ENCODE results near the gene TRMT10B.

Gene TRMT10B

DNA sequence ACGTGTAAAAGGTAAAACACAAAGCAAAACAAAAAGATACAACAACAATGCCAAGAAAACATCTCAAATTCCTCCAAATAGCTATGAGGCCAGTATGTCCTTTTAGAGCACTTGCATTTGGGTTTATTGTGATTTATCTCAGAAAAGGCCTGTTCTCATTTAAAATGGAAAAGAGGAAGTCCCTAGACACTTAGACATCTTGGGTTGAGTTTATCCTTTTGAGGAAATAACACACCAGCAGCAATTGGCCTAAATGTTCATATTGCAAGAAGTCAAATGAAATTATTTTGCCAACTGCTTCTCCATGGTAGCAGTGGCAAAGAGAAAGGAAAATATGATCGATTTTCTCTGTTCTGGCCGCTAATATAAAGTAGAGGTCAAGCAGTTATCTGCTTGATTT, 43.6 kb upstream of the TRMT10B start:
- Histone ChIP-seq H3K27ac (replicated peaks; ENCODE audit: low read length) (no peak overlapping the region), H3K4me2 (ENCODE audit: insufficient read depth, low read length, poor library complexity, severe bottlenecking) (no peak overlapping the region), H3K14ac (ENCODE audit: low read length) (no peak overlapping the region), H3K18ac (ENCODE audit: low read length) (no peak overlapping the region), H2BK5ac (ENCODE audit: low read length) (no peak overlapping the region), H2AFZ (ENCODE audit: low read length) (no peak overlapping the region), H2AK5ac (ENCODE audit: low read depth, low read length) (no peak overlapping the region), H3K27me3 (ENCODE audit: control insufficient read depth in 3 of 3, insufficient read depth in 3 of 3, low read depth in 1 of 3, low read length in 3 of 3) (peaks cover 0 to 35% (median 0%) of the 10 kb centered on the region in 3 experiments), H3K4me1 (ENCODE audit: control insufficient read depth in 2 of 2, insufficient read depth in 1 of 2, low read depth in 1 of 2, low read length in 2 of 2) (no peaks in the 10 kb centered on the region), H3K9me3 (replicated peaks in 1 of 2; ENCODE audit: control insufficient read depth in 2 of 2, insufficient read depth in 1 of 2, low read depth in 1 of 2, low read length in 2 of 2) (no peaks in the 10 kb centered on the region), H4K8ac (ENCODE audit: low read depth, low read length) (no peak overlapping the region), H2BK12ac (ENCODE audit: low read length) (no peak overlapping the region), H3K23ac (ENCODE audit: low read depth, low read length, poor library complexity) (no peak overlapping the region), H3K4me3 (ENCODE audit: low read length in 2 of 2) (no peak overlapping the region), H3K36me3 (replicated peaks in 1 of 2; ENCODE audit: control insufficient read depth in 2 of 2, insufficient read depth in 2 of 2, low read length in 2 of 2) (no peaks in the 10 kb centered on the region), H4K91ac (ENCODE audit: low read depth, low read length, poor library complexity) (no peak overlapping the region), H3K79me1 (ENCODE audit: low read depth, low read length) (no peaks in the 10 kb centered on the region), H2BK15ac (ENCODE audit: low read length) (no peak overlapping the region), H2BK120ac (ENCODE audit: low read depth, low read length) (no peak overlapping the region), H3K4ac (ENCODE audit: low read length) (no peak overlapping the region), H3K9ac (ENCODE audit: low read depth, low read length, poor library complexity) (no peak overlapping the region)
- no peak for DNase-seq (ENCODE audit: low spot score)
- no CpG with 5 or more reads among the region's 3 CpGs for WGBS, 2 donors (ENCODE audit: extremely low coverage in 2 of 2, insufficient read length in 2 of 2, insufficient replicate concordance in 1 of 2)

- WGBS, 2 donors (ENCODE audit: extremely low coverage in 2 of 2, insufficient read length in 2 of 2, insufficient replicate concordance in 1 of 2): no CpG with 5 or more reads among the region's 4 CpGs
- peaks cover 0 to 32% (median 0%) of the 10 kb centered on the region in 3 experiments for H3K27me3 ChIP-seq (ENCODE audit: control insufficient read depth in 3 of 3, insufficient read depth in 3 of 3, low read depth in 1 of 3, low read length in 3 of 3)
- no peak for DNase-seq (ENCODE audit: low spot score)
These were observed 38.3 kb upstream of the TRMT10B start for GRCh38 chr9:37715260-37715659.

DNA sequence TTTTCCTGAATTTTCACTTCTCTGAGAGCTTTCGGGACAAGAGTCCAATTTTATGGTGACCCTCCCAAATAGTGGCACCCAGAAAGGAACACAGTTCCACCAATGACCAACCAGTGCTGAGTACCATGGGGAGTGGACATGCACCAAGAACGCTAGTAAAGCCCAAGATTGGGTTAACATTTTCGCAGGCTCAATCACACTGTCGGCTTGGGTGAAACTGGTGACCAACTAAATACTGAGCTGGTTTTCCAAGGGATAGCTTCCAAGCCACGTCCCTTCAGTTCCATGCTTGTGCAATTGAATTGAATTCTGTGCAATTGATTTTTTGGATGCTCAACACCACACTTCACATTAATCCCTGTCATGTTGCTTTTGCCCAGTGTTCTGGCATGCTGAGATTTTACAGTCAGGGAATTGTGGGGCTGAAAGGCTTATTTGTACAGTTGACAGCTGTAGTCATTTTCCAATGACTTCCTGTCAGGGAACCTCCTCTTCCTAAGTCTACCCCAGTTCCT, 37.6 kb upstream of the TRMT10B start:
- Histone ChIP-seq H3K4me1 (ENCODE audit: control insufficient read depth in 2 of 2, insufficient read depth in 1 of 2, low read depth in 1 of 2, low read length in 2 of 2) (no peaks in the 10 kb centered on the region), H3K9ac (ENCODE audit: low read depth, low read length, poor library complexity) (no peak overlapping the region), H2AK5ac (ENCODE audit: low read depth, low read length) (no peak overlapping the region), H3K27me3 (ENCODE audit: control insufficient read depth in 3 of 3, insufficient read depth in 3 of 3, low read depth in 1 of 3, low read length in 3 of 3) (peaks cover 0 to 32% (median 0%) of the 10 kb centered on the region in 3 experiments), H3K18ac (ENCODE audit: low read length) (no peak overlapping the region), H4K91ac (ENCODE audit: low read depth, low read length, poor library complexity) (no peak overlapping the region), H2BK15ac (ENCODE audit: low read length) (no peak overlapping the region), H2AFZ (ENCODE audit: low read length) (no peak overlapping the region), H4K8ac (ENCODE audit: low read depth, low read length) (no peak overlapping the region), H3K79me1 (ENCODE audit: low read depth, low read length) (no peaks in the 10 kb centered on the region), H2BK12ac (ENCODE audit: low read length) (no peak overlapping the region), H2BK120ac (ENCODE audit: low read depth, low read length) (no peak overlapping the region), H3K4me2 (ENCODE audit: insufficient read depth, low read length, poor library complexity, severe bottlenecking) (no peak overlapping the region), H2BK5ac (ENCODE audit: low read length) (no peak overlapping the region), H3K23ac (ENCODE audit: low read depth, low read length, poor library complexity) (no peak overlapping the region), H3K27ac (replicated peaks; ENCODE audit: low read length) (no peak overlapping the region), H3K9me3 (replicated peaks in 1 of 2; ENCODE audit: control insufficient read depth in 2 of 2, insufficient read depth in 1 of 2, low read depth in 1 of 2, low read length in 2 of 2) (no peaks in the 10 kb centered on the region), H3K36me3 (replicated peaks in 1 of 2; ENCODE audit: control insufficient read depth in 2 of 2, insufficient read depth in 2 of 2, low read length in 2 of 2) (no peaks in the 10 kb centered on the region), H3K14ac (ENCODE audit: low read length) (no peak overlapping the region), H3K4me3 (ENCODE audit: low read length in 2 of 2) (no peak overlapping the region), H3K4ac (ENCODE audit: low read length) (no peak overlapping the region)
- DNase-seq (ENCODE audit: low spot score): no peak
- WGBS, 2 donors (ENCODE audit: extremely low coverage in 2 of 2, insufficient read length in 2 of 2, insufficient replicate concordance in 1 of 2): no CpG with 5 or more reads among the region's 5 CpGs

More at GRCh38 chr9:37715260-37715659, 38.3 kb upstream of the TRMT10B start:
- Histone ChIP-seq H3K4me2 (ENCODE audit: insufficient read depth, low read length, poor library complexity, severe bottlenecking) (no peak overlapping the region), H3K27ac (replicated peaks; ENCODE audit: low read length) (no peak overlapping the region), H3K14ac (ENCODE audit: low read length) (no peak overlapping the region), H2BK5ac (ENCODE audit: low read length) (no peak overlapping the region), H3K36me3 (replicated peaks in 1 of 2; ENCODE audit: control insufficient read depth in 2 of 2, insufficient read depth in 2 of 2, low read length in 2 of 2) (no peaks in the 10 kb centered on the region), H4K8ac (ENCODE audit: low read depth, low read length) (no peak overlapping the region), H2BK15ac (ENCODE audit: low read length) (no peak overlapping the region), H3K4me1 (ENCODE audit: control insufficient read depth in 2 of 2, insufficient read depth in 1 of 2, low read depth in 1 of 2, low read length in 2 of 2) (no peaks in the 10 kb centered on the region), H2BK12ac (ENCODE audit: low read length) (no peak overlapping the region), H3K9me3 (replicated peaks in 1 of 2; ENCODE audit: control insufficient read depth in 2 of 2, insufficient read depth in 1 of 2, low read depth in 1 of 2, low read length in 2 of 2) (no peaks in the 10 kb centered on the region), H3K79me1 (ENCODE audit: low read depth, low read length) (no peaks in the 10 kb centered on the region), H2AFZ (ENCODE audit: low read length) (no peak overlapping the region), H2AK5ac (ENCODE audit: low read depth, low read length) (no peak overlapping the region), H4K91ac (ENCODE audit: low read depth, low read length, poor library complexity) (no peak overlapping the region), H3K9ac (ENCODE audit: low read depth, low read length, poor library complexity) (no peak overlapping the region), H3K18ac (ENCODE audit: low read length) (no peak overlapping the region), H3K4ac (ENCODE audit: low read length) (no peak overlapping the region), H3K4me3 (ENCODE audit: low read length in 2 of 2) (no peak overlapping the region), H3K23ac (ENCODE audit: low read depth, low read length, poor library complexity) (no peak overlapping the region), H2BK120ac (ENCODE audit: low read depth, low read length) (no peak overlapping the region)

- H3K27ac ChIP-seq (replicated peaks; ENCODE audit: low read length): no peak overlapping the region
- no peak overlapping the region for H3K4me3 ChIP-seq (ENCODE audit: low read length in 2 of 2)
- no peaks in the 10 kb centered on the region for H3K79me1 ChIP-seq (ENCODE audit: low read depth, low read length)
- no peak overlapping the region for H4K91ac ChIP-seq (ENCODE audit: low read depth, low read length, poor library complexity)
- H2BK12ac ChIP-seq (ENCODE audit: low read length): no peak overlapping the region
- no peak overlapping the region for H3K23ac ChIP-seq (ENCODE audit: low read depth, low read length, poor library complexity)
- no peak overlapping the region for H3K4me2 ChIP-seq (ENCODE audit: insufficient read depth, low read length, poor library complexity, severe bottlenecking)
- H2BK5ac ChIP-seq (ENCODE audit: low read length): no peak overlapping the region
- H3K18ac ChIP-seq (ENCODE audit: low read length): no peak overlapping the region
- H3K9ac ChIP-seq (ENCODE audit: low read depth, low read length, poor library complexity): no peak overlapping the region
- peaks cover 0 to 28% (median 0%) of the 10 kb centered on the region in 3 experiments for H3K27me3 ChIP-seq (ENCODE audit: control insufficient read depth in 3 of 3, insufficient read depth in 3 of 3, low read depth in 1 of 3, low read length in 3 of 3)
- no peak overlapping the region for H2AFZ ChIP-seq (ENCODE audit: low read length)
- no peak overlapping the region for H2AK5ac ChIP-seq (ENCODE audit: low read depth, low read length)
- H3K9me3 ChIP-seq (replicated peaks in 1 of 2; ENCODE audit: control insufficient read depth in 2 of 2, insufficient read depth in 1 of 2, low read depth in 1 of 2, low read length in 2 of 2): no peaks in the 10 kb centered on the region
- H3K4me1 ChIP-seq (ENCODE audit: control insufficient read depth in 2 of 2, insufficient read depth in 1 of 2, low read depth in 1 of 2, low read length in 2 of 2): no peaks in the 10 kb centered on the region
- H4K8ac ChIP-seq (ENCODE audit: low read depth, low read length): no peak overlapping the region
- DNase-seq (ENCODE audit: low spot score): no peak
- no peak overlapping the region for H2BK15ac ChIP-seq (ENCODE audit: low read length)
- WGBS, 2 donors (ENCODE audit: extremely low coverage in 2 of 2, insufficient read length in 2 of 2, insufficient replicate concordance in 1 of 2): no CpG with 5 or more reads among the region's 2 CpGs
- H2BK120ac ChIP-seq (ENCODE audit: low read depth, low read length): no peak overlapping the region
- no peak overlapping the region for H3K14ac ChIP-seq (ENCODE audit: low read length)
- no peak overlapping the region for H3K4ac ChIP-seq (ENCODE audit: low read length)
- no peaks in the 10 kb centered on the region for H3K36me3 ChIP-seq (replicated peaks in 1 of 2; ENCODE audit: control insufficient read depth in 2 of 2, insufficient read depth in 2 of 2, low read length in 2 of 2)
These were observed 34.1 kb upstream of the TRMT10B start for GRCh38 chr9:37719526-37719925.

All from neuronal stem cell (in vitro differentiated cells).